GM21717 (cell line): Measurements from ENCODE around the gene LIN7C.
"Not testable (repeated sequence)": the region's sequence is repeated elsewhere in the genome, so short reads cannot be mapped to it uniquely, and the experiment has no call there.

Experiments
- ATAC-seq: cut with Tn5 transposase; IDR thresholded peaks from one replicate; pipeline ENCODE4 v1.9.1; 2021; ENCODE audit warnings: mild to moderate bottlenecking, moderate library complexity; ENCODE audit not compliant: unreplicated experiment

LIN7C gene

GRCh38 chr11:27506200-27507182 lies at the start of gene LIN7C:
LIN7C (minus strand) TSS chr11:27506769; CDS start chr11:27506752, 17 bp downstream.
- peak; percentile 97 for ATAC-seq

GRCh38 chr11:27555264-27555663 lies 48.7 kb upstream of the LIN7C start:
- ATAC-seq, result no peak

- no peak for ATAC-seq
Observed at GRCh38 chr11:27553186-27553585, 46.6 kb upstream of the LIN7C start.

GRCh38 chr11:27552341-27552740 lies 45.8 kb upstream of the LIN7C start:
- ATAC-seq, result no peak

- no peak for ATAC-seq
Observed at GRCh38 chr11:27551127-27551526, 44.6 kb upstream of the LIN7C start.

GRCh38 chr11:27545946-27546345 lies 39.4 kb upstream of the LIN7C start:
- ATAC-seq, result no peak

GRCh38 chr11:27545035-27545434 lies 38.5 kb upstream of the LIN7C start:
- no peak for ATAC-seq

- ATAC-seq, result no peak
Observed at GRCh38 chr11:27541790-27542189, 35.2 kb upstream of the LIN7C start.

- ATAC-seq, result no peak
Observed at GRCh38 chr11:27540051-27540450, 33.5 kb upstream of the LIN7C start.

GRCh38 chr11:27535103-27535502 lies 28.5 kb upstream of the LIN7C start:
- no peak for ATAC-seq

- ATAC-seq, result no peak
Observed at GRCh38 chr11:27532652-27533325, 26.2 kb upstream of the LIN7C start.

GRCh38 chr11:27528712-27529111 lies 22.1 kb upstream of the LIN7C start:
- ATAC-seq, result no peak

- no peak for ATAC-seq
Observed at GRCh38 chr11:27526535-27526934, 20.0 kb upstream of the LIN7C start.

- no peak for ATAC-seq
Observed at GRCh38 chr11:27525824-27526516, 19.4 kb upstream of the LIN7C start.

GRCh38 chr11:27524155-27524554 lies 17.6 kb upstream of the LIN7C start:
- ATAC-seq, result no peak

GRCh38 chr11:27520226-27520625 lies 13.7 kb upstream of the LIN7C start:
- ATAC-seq, result no peak

GRCh38 chr11:27518518-27518917 lies 11.9 kb upstream of the LIN7C start:
- ATAC-seq, result no peak

- ATAC-seq, result not testable (repeated sequence)
Observed at GRCh38 chr11:27517490-27517889, 10.9 kb upstream of the LIN7C start.

- no peak for ATAC-seq
Observed at GRCh38 chr11:27514558-27514957, 8.0 kb upstream of the LIN7C start.

- no peak for ATAC-seq
Observed at GRCh38 chr11:27514076-27514475, 7.5 kb upstream of the LIN7C start.

GRCh38 chr11:27513389-27513788 lies 6.8 kb upstream of the LIN7C start:
- no peak for ATAC-seq
